ENCODE measurements around the gene CAB39. TPM values are rescaled to one million over a fixed set of nuclear protein-coding genes. Genes with fewer than 3 reads are reported as not detected.

CAB39 gene
- total RNA-seq, 1 donor from 2014 or later: 22.6 TPM

DNA sequence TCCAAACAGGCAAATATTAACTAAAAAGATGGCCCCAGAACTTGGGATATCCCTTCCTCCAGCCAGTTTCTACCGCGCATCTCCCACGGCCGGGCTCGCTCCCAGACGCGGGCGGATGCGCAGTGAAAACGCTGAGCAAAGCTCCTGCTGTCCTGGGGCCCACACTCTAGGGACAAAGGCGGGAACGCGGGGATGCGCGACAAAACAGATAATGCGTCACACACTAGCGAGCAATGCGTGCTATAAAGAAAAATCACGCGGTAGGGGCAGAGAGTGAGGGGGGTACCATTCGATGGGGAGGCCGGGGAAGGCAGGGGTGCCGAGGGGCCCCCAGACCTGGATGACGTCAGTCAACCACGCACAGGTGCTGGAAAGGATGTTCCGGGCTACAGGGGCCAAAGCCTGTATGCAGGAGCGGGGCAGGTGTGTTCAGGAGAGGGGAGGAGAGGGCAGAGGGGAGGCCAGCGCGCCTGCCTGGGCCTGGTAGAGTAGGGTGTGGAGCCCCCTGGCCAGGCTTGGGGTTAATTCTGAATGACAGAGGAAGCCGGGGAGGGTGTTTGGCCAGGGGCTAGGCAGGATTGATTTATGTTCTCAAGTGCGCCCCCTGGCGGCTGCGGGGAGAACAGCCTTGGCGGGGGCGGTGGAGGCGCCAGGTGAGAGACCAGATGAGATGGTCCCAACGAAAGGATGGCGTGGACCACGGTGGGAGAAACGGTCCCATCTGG lies 137.2 kb downstream of the CAB39 start:
- peak; percentile 75 for ATAC-seq

DNA sequence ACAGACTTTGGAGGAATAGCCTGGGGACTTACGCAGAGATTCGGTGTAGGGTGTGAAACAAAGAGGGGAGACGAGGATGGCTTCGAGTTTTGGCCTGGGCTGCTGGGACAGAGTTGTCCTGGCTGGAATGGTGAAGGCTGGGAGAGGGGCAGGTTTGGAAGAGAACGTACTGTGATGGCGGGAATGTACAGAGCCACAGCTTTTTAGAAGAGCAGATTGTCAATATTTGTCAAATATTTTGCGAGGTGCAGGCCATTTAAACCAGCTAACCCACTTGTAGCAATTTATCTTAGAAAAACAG lies 137.7 kb downstream of the CAB39 start:
- no peak for ATAC-seq

More for the DNA sequence above, 137.2 kb downstream of the CAB39 start:
- no peak for DNase-seq (ENCODE audit: low spot score)

DNA sequence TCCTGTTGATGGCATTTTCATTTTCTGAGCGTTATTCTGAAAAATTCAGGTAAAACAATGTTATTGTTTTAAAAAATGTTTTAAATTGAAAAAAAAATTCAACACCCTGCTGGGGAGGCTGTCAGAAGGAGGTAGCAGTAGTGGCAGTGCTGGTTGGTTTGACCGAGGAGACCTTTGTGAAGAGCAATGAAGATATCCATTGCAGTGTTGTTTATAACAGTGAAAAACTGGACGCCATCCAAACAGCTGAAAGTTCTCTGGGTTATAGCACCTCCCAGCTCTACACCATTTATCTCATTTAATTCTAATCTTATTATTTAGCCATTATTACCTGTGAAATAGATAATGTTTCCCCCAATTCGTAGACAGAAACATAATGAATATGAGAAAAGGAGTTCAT lies 139.5 kb downstream of the CAB39 start:
- DNase-seq (ENCODE audit: low spot score) (no peak), ATAC-seq (no peak)

More for the DNA sequence above, 137.7 kb downstream of the CAB39 start:
- no peak for DNase-seq (ENCODE audit: low spot score)

DNA sequence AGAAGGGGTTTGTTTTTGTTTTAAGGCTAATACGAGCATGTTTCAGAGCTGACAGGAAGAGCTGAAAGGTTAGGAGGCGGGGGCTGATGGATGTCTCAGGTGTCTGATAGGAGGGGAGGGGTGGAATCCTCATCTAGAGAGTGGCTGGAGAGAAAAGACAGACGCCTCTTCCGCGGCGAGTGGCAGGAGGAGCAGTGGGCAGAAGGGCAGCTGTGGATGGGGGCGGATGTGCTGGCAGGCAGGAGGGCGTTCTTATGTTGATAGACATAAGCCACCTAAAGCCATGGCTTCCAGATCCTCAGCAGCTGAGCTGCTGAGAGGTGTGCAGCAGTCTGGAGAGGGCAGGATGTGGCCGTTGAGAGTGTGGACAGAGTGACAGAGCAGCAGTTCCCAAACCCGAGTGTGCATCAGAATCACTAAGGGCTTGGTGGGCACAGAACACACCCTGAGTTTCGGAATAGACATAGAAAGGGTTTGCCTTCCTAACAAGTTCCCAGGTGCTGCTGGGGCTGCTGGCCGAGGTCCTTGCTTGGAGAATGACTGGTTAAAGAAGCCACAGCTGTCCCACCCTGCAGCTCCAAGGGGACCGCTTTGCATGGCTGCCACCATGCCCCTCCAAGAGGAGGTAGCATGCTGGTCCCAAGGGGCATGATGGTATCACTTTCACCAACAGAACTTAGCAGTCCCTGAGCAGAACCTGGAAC lies 149.1 kb downstream of the CAB39 start:
- no peak for ATAC-seq
- DNase-seq (ENCODE audit: low spot score): peak; percentile 32

DNA sequence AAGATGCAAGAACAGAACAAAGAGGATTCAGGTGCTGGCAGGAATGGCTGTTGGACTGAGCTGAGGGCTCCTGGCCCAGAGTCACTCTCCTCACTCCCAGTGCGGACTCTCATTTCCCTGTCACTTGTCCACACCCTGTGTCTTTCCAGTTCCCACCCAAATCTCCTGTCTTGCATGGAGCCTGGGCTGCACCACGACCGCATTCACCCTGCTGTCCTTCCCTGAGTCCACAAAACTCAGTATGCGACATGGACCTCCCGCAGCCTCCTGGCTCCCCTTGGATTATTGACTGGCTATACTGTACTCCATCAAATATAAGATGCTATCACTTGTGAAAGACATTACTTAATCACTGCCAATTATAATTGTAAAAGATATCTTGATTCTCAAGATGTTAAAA lies 149.7 kb downstream of the CAB39 start:
- DNase-seq (ENCODE audit: low spot score) (peak; percentile 36), ATAC-seq (no peak)

DNA sequence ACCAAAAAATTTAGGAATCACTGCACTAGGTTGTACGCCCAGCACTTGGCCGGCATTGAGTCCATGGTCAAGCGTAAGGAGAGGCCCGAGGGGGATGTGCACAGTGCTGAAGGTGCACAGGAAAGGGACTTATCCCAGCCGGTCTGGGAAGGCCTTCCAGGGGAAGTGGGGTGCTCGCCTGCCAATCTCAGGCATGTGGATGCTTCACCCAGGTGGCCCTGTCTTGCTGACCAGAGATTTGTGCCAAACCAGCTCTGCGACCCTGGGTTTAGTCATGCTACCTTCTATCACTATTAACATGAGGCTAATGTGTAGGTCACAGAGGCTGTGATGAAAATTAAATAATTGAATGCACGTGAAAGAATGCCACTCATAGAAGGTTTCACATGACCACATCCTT lies 150.4 kb downstream of the CAB39 start:
- ATAC-seq: no peak
- peak; percentile 22 for DNase-seq (ENCODE audit: low spot score)

DNA sequence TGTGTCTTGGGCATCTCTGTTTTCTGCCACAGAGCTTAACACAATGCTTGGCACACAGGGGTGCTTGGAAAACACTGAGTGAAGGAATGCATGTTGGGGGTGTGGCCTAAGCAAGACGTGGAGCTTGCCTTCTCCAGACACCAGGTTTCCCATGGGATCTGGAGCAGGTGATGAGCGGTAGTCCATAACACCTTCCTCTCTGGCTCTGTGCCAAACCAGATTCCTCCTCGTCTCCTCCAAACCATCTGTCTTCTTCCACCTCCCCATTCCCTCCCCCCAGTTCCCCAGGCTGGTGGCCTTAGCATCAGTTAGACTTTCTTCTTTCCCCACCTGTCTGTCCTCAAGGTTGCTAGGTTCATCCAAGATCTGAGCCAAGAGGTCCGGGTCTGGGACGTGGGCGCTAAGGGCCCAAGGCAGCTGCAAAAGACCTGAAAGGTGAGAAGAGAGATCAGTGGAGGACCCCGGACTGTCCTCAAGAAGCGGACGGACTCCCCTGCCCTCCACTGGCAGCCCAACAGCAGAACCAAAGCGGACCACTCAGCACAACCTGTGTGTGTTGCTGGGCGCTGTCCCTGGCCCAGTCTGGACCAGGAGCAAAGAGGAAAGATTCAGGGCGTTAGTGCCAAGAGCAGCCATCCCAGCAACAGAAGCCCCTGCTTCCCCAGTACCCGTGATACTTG lies 150.9 kb downstream of the CAB39 start:
- ATAC-seq: no peak
- peak; percentile 36 for DNase-seq (ENCODE audit: low spot score)

DNA sequence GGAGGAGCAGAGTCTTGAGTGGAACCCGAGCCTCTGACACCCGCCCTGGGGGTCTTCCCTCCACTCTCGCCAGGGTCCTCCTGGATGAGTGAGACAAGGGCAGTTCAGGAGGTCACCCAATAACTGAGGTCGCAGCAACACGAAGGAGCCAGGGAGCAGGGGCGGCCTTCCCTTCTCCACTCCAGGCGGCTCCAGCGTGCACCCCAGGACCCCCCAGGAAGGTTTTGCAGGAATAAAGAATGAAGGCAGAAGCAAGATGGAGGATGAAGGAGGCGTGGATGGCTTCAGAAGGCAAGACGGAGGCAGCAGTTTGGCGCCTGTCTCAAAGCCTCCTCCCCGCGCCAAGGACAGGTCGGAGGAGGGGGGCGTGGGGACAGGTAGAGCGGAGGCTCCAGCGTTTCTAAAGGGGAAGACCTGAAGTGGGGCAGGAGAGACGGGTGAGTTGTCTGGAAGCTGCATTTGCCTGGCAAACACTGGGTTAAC lies 151.5 kb downstream of the CAB39 start:
- DNase-seq (ENCODE audit: low spot score) (peak; percentile 41), ATAC-seq (no peak)

DNA sequence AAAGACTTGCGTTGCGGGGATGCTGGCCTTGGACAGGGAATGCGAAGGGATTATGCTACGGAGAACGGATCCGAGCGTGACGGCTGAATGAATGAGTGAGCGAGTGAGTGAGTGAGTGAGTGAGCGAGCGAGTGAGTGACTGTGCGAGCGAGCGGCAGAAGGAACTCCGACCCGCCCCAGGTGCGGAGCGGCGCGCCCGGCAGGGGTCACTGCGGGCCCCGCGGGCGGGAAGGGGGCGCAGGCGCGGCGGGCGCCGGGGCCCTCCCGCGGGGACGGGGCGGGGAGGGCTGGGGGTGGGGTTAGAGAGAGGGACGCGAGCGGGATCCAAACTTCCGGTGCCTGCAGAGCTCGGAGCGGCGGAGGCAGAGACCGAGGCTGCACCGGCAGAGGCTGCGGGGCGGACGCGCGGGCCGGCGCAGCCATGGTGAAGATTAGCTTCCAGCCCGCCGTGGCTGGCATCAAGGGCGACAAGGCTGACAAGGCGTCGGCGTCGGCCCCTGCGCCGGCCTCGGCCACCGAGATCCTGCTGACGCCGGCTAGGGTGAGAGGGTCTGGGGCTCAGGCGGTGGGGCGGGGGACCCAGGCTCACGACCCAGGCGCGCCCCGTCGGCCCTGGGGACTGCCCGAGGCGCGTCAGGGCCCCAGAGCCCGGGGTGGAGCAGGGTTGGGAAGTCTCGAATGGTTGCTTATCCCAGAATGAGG lies 152.1 kb downstream of the CAB39 start, which contains the start of gene ITM2C:
Gene ITM2C, plus strand, starts transcription at position 338 of the 702 bp plus-strand sequence. Its CDS starts 84 bp downstream, at position 422.
- peak; percentile 87 for ATAC-seq

DNA sequence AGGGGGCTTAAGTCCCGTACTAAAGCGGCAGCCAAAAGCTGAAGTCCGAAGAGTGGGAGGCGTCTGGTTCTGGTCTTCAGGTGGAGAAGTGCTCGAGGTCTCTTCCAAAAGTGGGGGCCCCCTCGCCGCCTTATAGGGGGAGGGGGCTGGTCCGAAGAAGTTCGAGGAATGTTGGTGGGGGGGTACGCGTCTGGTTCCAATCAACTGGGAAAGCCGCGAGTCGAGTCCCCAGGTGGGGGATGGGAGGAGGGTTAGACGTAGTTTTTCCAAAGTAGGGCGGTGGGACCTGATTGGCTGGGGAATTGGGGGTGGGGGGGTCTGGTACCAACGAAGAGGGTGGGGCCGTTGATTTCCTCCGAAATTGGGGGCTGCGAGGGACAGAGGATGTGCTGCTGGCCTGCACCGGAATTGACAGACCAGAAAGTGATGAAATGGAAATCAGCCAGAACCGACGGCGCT lies 152.7 kb downstream of the CAB39 start:
- DNase-seq (ENCODE audit: low spot score) (peak; percentile 43), ATAC-seq (no peak)

More for the DNA sequence above, 152.1 kb downstream of the CAB39 start, which contains the start of gene ITM2C:
- DNase-seq (ENCODE audit: low spot score): peak; percentile 51

DNA sequence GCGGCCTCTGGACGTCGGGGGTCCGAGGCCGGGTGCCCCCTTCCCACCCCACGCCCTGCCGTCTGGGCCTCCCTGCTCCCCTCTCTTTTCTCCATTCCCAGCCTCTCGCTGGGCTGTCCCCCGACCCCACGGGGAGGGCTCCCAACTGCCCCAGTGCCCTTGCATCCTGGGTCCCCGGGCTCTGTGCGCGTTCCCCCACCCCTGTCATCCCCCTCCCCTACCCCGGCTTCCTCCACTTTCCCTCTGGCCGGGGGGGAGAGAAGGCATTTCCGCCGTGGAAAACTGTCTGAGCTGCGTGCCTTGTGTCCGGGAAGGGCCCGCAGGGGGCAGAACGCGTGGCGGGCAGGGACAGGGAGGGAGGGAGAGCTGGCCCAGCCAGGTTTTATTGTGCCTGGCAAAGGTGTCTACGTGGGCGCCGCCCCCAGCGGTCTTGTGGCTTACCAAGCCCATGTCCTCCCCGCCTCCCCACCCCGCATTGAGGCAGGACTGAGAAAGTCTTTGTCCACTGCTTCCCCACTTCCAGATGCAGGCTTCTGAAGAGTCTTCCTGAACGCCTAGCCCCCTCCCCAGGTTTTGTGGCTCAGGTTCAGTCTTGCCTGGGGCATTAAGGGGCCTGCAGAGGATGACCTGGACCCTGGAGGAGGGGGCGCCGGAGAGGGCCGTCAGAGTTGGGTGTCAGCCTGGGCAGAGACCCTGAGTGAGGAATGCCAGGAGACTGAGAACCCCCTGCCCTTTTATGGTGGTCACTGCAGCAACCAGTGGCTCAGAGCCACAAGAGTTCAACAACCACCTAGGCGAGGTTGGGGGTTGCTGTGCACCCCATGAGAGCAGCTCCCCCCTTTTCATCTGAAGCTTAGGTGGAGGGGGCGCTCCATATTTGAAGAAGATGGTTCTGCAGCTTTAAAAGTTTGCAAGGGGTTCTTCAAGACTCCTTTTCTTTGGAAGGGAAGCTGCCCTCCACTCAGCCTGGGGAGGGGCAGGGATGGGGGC lies 153.4 kb downstream of the CAB39 start:
- ATAC-seq (no peak), DNase-seq (ENCODE audit: low spot score) (peak; percentile 45)

DNA sequence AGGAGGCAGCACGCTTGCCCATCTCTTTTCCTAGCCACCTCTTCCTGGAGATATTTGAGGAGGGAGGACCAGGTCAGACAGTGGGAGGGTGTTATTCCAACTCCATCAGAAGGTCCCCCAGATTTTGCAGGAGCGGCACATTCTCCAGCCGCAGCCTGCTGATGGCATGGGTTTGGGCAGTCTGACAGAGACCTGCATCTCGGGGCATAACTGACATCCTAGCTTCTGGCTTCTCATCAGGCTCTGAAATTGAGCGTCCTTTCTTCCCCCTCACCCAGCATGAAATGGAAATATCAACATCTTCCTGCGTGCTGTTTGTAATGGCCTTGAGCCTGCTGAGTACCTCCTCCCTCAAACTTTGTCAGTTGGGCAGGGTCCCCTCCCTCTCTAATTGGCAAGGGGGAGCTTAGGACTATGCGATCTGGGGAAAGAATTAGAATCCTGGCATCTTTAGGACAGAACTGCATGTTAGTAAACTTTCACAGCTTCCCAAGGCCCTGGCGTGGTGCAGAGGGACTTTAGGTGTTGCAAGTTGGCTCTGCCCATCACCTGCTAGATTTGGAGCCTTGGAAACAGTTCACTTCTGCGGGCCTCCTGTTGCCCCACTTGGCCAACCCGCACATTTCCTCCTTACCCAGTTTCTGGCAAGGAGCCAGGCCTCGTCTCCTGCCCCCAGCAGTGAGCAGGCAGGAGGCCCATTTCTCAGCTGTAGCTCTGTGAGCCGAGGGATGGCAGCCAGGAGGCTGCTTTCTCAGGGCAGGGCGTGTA lies 154.3 kb downstream of the CAB39 start:
- peak; percentile 41 for DNase-seq (ENCODE audit: low spot score)

DNA sequence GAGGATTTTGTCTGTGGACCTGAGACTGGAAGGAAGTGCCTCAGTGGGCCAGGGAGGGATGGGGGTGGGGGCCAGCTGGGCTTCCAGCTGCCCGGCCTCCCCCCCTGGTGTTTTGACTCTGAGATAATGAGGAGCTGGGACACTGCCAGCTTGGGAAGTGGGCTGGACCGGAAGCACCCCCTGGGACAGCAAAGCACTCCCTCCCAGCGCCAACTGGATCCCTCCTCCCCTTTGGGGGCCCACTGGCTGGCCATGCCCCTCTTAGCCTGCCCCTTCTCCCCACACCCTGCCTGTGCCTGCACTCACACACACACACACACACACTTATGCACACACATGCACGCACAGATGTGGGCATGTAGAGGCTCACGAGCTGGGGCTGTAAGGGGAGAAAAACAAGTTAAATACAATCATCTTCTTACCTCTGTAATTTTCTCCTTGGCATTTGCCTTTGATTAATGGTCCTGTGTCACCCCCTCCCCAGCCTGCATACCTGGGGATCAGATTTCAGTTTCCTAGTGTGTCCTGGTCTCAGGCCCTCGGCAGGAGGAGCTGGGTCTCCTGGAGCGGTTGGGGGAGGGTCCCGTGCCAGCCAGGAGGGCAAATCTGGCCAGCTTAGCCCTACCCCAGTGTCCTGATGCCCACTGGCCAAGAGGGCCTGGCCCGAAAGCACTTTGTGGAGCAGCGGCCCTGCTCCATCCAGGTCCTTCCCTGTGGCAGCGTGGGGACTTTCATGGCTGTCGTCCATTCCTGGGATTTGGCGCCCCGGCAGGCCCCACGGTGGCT lies 155.7 kb downstream of the CAB39 start:
- ATAC-seq (no peak), DNase-seq (ENCODE audit: low spot score) (peak; percentile 33)

More for the DNA sequence above, 154.3 kb downstream of the CAB39 start:
- no peak for ATAC-seq

DNA sequence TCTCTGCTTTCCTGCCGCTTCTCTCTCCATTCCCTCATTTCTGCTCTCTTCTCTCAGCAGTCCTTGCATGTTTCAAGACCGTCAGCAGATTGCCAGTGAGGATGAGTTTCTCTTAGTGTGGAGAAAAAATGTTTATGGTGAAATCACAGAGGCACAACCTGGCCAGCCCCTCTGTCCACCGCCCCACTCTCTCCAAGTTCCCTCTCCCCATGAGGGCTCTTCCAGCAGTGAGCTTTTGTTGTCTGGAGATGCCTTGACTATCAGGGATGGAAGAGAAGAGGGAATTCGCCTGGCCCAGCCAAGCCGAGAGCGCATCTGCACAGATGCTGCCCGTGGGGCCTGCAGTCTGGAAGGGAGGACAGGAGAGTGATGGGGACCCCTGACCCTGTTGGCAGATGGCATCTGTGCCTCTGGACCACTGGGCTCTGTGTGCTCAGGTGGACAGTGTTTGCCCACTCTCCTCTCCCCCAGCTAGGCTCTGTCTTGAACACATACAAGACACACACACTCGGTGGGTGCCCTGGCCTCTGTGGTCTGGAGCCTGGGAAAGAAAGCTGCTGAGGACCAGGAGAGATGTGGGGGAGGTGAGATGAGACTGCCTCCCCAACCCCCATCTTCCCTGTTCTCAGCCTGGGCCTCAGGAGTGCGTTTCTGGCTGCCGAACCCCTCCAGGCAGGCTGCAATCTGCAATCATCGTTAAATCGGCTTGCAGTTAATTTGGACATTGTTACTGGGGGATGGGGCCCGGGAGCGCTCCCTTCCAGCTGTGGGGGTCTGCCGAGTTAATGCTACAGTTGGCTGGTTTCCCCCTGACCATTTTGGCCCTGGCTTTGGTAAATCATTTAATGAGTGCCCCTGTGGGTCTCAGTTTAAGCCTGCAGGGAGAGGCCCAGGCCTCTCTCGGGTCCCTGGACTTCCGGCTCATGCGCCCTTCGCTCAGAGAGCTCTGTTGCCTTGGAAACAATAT lies 156.6 kb downstream of the CAB39 start:
- no peak for ATAC-seq
- peak; percentile 24 for DNase-seq (ENCODE audit: low spot score)

DNA sequence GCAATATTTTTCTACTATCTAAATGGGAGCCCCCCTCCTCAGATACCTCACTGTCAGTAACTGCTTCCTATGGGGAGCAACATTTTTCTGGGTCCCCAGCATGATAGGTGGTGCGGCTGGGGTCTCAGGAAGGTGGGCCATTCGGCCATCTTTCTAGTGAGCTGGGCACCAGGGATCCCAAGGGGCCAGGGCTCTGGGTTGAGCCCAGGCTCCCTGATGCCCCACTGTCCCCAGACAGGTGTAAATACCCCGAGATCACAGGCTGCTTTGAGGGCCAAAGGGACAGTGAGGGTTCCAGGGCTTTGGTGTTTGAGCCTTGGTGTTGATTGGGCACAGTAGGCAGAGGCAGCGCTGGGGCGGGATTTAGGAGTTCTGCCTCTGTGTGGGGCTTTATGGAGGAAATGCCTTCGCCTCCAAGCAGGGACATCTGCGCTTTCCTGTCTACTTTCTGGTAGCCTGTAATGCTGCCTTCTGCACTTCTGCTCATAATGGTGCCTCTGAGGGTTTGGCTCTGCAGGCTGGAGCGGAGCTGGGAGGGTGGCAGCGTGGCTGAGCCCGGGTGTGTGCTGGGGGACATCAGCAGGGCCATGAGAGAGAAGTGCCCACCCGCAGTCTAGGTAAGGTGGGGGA lies 157.4 kb downstream of the CAB39 start:
- DNase-seq (ENCODE audit: low spot score) (peak; percentile 30), ATAC-seq (no peak)
